Stimulated activated CD8-positive, alpha-beta memory T cell treated with anti-CD3 and anti-CD28 coated beads, Interleukin-12 subunit alpha, Interleukin-12 subunit beta, amount 100 ng/mL, for 4 hours (primary cell): ENCODE measurements around the gene CDR2L.
"Not testable (repeated sequence)": the region's sequence is repeated elsewhere in the genome, so short reads cannot be mapped to it uniquely, and the experiment has no call there.

Source experiments
- DNase-seq: peaks from one replicate; pipeline ENCODE4 v3.0.0-alpha.2; 2020; ENCODE audit warnings: low read depth

The CDR2L gene

GRCh38 chr17:75044716-75045115, 57.3 kb downstream of the CDR2L start:
- DNase-seq: no peak

GRCh38 chr17:75045946-75046406, 58.5 kb downstream of the CDR2L start:
- DNase-seq: not testable (repeated sequence)

GRCh38 chr17:75046407-75047289, 59.2 kb downstream of the CDR2L start, which contains the start of the genes ATP5PD and KCTD2:
ATP5PD (minus strand) TSS chr17:75046969; CDS start chr17:75042650, 4,319 bp downstream.
KCTD2 (plus strand) TSS chr17:75047225; CDS start chr17:75047251, 26 bp downstream.
- DNase-seq: peak; percentile 91

- no peak for DNase-seq
Measured at GRCh38 chr17:75047398-75048098, 60.1 kb downstream of the CDR2L start.

- no peak for DNase-seq
Measured at GRCh38 chr17:75048249-75048878, 60.9 kb downstream of the CDR2L start.

- DNase-seq: no peak
Measured at GRCh38 chr17:75049057-75049456, 61.6 kb downstream of the CDR2L start.

GRCh38 chr17:75049706-75050105, 62.3 kb downstream of the CDR2L start:
- no peak for DNase-seq

- DNase-seq: no peak
Measured at GRCh38 chr17:75051941-75052340, 64.5 kb downstream of the CDR2L start.
